Right lobe of liver (tissue), 6 donors: ENCODE results near the gene IVNS1ABP. TPM values are rescaled to one million over a fixed set of nuclear protein-coding genes. Genes with fewer than 3 reads are reported as not detected.

ENCODE experiments used
- ATAC-seq, 4 donors: fragments of 200-7000 bp; cut with Tn5 transposase; one replicate each; pipeline ENCODE4 v1.9.1; 2020; ENCODE audit warnings: mild to moderate bottlenecking in 4 of 4, moderate library complexity in 4 of 4
- DNase-seq, 3 donors: peaks; one replicate each; pipeline ENCODE4 v3.0.0-alpha.2; 2020
- H3K27ac ChIP-seq, 3 donors: fragments of 200-600 bp; one replicate each; pipeline ENCODE4 v1.8.0; 2022
- H3K27me3 ChIP-seq, 2 donors: fragments of 200-600 bp; one replicate each; pipeline ENCODE4 v1.8.0; 2022
- H3K36me3 ChIP-seq, 4 donors: fragments of 200-600 bp; sonication (generic) in 1 of 4; one replicate each; pipeline versions ENCODE4 v1.5.1 to v1.8.0; 2017 to 2022; ENCODE audit warnings: control low read depth in 1 of 4
- H3K4me1 ChIP-seq, 4 donors: fragments of 200-600 bp; sonication (generic) in 1 of 4; one replicate each; pipeline versions ENCODE4 v1.5.1 to v1.8.0; 2017 to 2022; ENCODE audit warnings: control low read depth in 1 of 4
- H3K4me3 ChIP-seq, 3 donors: fragments of 200-600 bp; one replicate each; pipeline ENCODE4 v1.8.0; 2022
- H3K9me3 ChIP-seq, 4 donors: fragments of 200-600 bp; sonication (generic) in 1 of 4; one replicate each; pipeline versions ENCODE4 v1.5.1 to v1.8.0; 2017 to 2022; ENCODE audit warnings: control low read depth in 1 of 4
- POLR2A ChIP-seq: fragments of 450-650 bp; IDR thresholded peaks from one replicate; pipeline ENCODE4 v1.6.1; 2017; ENCODE audit warnings: antibody characterized with exemption, mild to moderate bottlenecking
- WGBS: methylation state at CpG from one replicate; pipeline ENCODE4 v1.1.6; 2018; ENCODE audit warnings: low coverage, low lambda C conversion rate; ENCODE audit not compliant: insufficient coverage; ENCODE audit errors: missing lambda C conversion rate; 5-methylcytosine and 5-hydroxymethylcytosine counted together
- intact Hi-C, 2 donors: fragments of 100-400 bp; cut with DNase I; formaldehyde crosslinking; loops; one replicate each; pipeline versions ENCODE4 v1.11.2 to v1.14.1; 2022
- total RNA-seq, 6 experiments: library from RNA; depleted of rRNA in 2 of 6; stranded (reverse); fragments of >200 nt in 2 of 6; fragmentation: NEBNext Ultra II Directional in 3 of 6; extraction: Animal tissue kit (Norgen Biotek cat#: 25700) in 3 of 6; gene quantifications; one replicate each; pipeline versions ENCODE4 v1.1.0 to v1.2.4, GENCODE V29; 2016 to 2023
- TF ChIP-seq, protein P1 (sequence below), 4 donors: fragments of 200-600 bp in 3 of 4; fragments of 450-650 bp in 1 of 4; IDR thresholded peaks; one replicate each; pipeline versions ENCODE4 v1.5.1 to v1.8.0; 2016 to 2022; ENCODE audit warnings: antibody characterized with exemption in 4 of 4, mild to moderate bottlenecking in 2 of 4
- donor health status: DM: no; HTN: yes; CAD: no.
- donor health status: DM: no; HTN: no; CAD: no.
- donor health status: DM: no; HTN: no; CAD: no.
- donor health status: DM: no; HTN: yes; CAD: no.
- donor health status: DM: no; HTN: yes; CAD: no.

The IVNS1ABP gene
- total RNA-seq, 6 experiments from 2014 or later, result 17.0 to 38.3 (median 26.8) TPM

DNA sequence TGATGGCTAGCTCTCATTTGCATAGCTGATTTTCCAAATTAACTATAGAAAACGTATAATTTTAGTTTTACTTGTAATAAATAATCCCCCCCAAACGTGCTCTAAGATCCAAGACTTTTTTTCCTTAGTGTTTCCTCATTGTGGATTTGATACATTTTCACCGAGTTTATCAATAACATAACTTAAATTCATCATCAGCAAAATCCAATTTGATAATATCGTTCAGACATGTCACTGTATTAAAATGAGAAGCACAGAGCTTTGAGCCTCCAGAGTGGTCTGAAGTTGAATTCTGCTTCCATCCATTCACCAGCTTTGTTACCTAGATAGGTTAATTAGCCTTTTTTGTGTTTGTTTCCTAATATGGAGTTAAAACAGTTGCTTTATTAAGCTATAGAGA lies 51.7 kb downstream of the IVNS1ABP start:
- DNase-seq (no peak), ATAC-seq (no peak)
- H3K27ac ChIP-seq, result no peak overlapping the region
- no peaks in the 10 kb centered on the region for H3K9me3 ChIP-seq
- TF ChIP-seq, protein P1, sequence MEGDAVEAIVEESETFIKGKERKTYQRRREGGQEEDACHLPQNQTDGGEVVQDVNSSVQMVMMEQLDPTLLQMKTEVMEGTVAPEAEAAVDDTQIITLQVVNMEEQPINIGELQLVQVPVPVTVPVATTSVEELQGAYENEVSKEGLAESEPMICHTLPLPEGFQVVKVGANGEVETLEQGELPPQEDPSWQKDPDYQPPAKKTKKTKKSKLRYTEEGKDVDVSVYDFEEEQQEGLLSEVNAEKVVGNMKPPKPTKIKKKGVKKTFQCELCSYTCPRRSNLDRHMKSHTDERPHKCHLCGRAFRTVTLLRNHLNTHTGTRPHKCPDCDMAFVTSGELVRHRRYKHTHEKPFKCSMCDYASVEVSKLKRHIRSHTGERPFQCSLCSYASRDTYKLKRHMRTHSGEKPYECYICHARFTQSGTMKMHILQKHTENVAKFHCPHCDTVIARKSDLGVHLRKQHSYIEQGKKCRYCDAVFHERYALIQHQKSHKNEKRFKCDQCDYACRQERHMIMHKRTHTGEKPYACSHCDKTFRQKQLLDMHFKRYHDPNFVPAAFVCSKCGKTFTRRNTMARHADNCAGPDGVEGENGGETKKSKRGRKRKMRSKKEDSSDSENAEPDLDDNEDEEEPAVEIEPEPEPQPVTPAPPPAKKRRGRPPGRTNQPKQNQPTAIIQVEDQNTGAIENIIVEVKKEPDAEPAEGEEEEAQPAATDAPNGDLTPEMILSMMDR (IDR thresholded peaks at IDR 0.05), result no peak
- TF ChIP-seq POLR2A, result no peak
- intact Hi-C loops, result no loop called here
- H3K36me3 ChIP-seq, result no peaks in the 10 kb centered on the region
- H3K4me3 ChIP-seq, result no peak overlapping the region
- no peaks in the 10 kb centered on the region for H3K4me1 ChIP-seq
- H3K27me3 ChIP-seq, result no peaks in the 10 kb centered on the region
- WGBS, result 96% methylated on average over 4 of the region's 4 CpGs

DNA sequence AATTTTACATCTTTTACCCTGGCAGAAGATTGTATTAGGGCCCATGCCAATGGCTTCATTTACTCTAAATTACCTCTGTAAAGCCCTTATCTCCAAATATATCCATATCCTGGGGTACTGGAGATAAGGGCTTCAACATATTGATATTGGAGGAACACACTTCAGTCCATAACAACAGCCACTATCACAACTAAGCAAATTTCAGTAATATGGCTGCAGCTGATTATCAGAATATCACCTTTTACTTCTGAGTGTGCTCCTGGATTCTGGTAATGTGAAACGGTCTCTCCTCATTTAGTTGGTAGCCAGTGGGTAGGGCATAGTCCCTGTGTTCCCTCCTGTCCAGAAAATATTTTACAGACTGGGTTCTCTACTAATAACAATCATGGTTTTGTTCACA lies 53.3 kb downstream of the IVNS1ABP start:
- H3K4me1 ChIP-seq, result no peaks in the 10 kb centered on the region
- no peaks in the 10 kb centered on the region for H3K27me3 ChIP-seq
- H3K9me3 ChIP-seq, result no peaks in the 10 kb centered on the region
- H3K36me3 ChIP-seq, result no peaks in the 10 kb centered on the region
- H3K27ac ChIP-seq, result no peak overlapping the region
- ATAC-seq (no peak), DNase-seq (no peak)
- no peak overlapping the region for H3K4me3 ChIP-seq
- intact Hi-C loops, result no loop called here
- TF ChIP-seq, protein P1 (IDR thresholded peaks at IDR 0.05), result no peak
- no peak for TF ChIP-seq POLR2A
- WGBS, result 70% methylated on average over 1 of the region's 1 CpG

DNA sequence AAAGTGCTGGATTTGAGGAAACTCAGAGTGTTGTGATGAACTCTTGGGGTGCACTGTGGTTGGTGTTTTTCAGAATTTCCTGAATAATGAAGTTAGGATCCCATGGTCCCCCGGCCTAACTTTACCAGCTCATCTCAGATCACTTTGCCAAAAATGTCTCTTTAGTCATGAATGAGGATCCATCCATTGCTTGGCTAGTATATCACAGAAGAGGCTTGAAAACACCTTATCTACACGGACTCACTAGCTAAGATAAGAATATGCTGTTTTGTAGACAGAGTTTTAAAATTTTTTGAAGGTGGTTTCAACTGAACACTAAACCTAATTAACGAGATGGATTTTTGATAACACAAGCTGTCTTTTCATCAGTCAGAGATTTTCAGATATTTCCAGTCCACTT lies 53.8 kb downstream of the IVNS1ABP start:
- no peak overlapping the region for H3K4me3 ChIP-seq

DNA sequence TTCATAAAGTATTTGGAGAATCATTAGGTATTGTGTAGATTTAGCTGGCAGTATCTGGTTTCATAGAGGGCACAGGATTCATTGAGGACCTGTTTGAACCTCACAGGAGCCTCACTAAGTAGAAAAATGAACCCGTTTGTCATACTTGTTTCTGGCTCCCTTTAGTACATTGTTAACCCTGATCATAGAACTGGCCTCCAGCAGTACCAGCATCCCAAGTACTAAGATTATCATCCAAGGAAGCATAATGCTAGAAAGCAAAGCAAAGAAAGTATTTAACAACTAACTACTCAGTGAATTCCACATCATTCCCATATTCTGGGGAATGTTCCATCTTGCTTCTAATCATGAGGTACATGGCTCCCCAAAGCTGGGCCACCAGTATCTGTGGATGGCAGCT lies 54.9 kb downstream of the IVNS1ABP start:
- no CpG with 5 or more reads among the region's 1 CpG for WGBS
- H3K4me1 ChIP-seq, result no peaks in the 10 kb centered on the region
- intact Hi-C loops, result no loop called here
- no peak for ATAC-seq
- H3K36me3 ChIP-seq, result no peaks in the 10 kb centered on the region
- H3K4me3 ChIP-seq, result no peak overlapping the region
- no peaks in the 10 kb centered on the region for H3K9me3 ChIP-seq
- no peak for TF ChIP-seq POLR2A
- TF ChIP-seq, protein P1 (IDR thresholded peaks at IDR 0.05), result no peak
- no peak for DNase-seq
- no peaks in the 10 kb centered on the region for H3K27me3 ChIP-seq
- H3K27ac ChIP-seq, result no peak overlapping the region

More for the DNA sequence above, 53.8 kb downstream of the IVNS1ABP start:
- no peaks in the 10 kb centered on the region for H3K27me3 ChIP-seq
- TF ChIP-seq POLR2A, result no peak
- TF ChIP-seq, protein P1 (IDR thresholded peaks at IDR 0.05), result no peak
- H3K27ac ChIP-seq, result no peak overlapping the region
- 94% methylated on average over 3 of the region's 3 CpGs for WGBS
- DNase-seq (no peak), ATAC-seq (no peak)
- H3K4me1 ChIP-seq, result no peaks in the 10 kb centered on the region
- H3K9me3 ChIP-seq, result no peaks in the 10 kb centered on the region
- H3K36me3 ChIP-seq, result no peaks in the 10 kb centered on the region
- intact Hi-C loops, result no loop called here

DNA sequence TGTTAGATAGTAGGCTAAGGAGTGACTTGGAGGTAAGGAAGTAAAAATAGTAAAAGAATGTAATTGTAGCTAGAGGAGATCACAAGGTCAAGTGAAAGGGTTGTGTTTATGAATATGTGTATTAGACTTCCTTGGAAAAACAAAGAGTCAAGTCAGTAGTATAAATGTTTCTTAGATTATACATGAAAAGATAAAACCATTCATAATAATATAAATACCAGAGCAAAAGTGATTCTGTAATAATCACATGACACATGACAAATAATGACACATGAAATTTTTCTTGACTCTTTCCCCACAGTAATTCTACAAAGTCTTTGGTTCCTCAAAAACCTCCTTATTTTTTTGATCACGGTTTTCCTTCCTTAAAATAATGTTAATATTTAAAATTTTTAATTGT lies 56.4 kb downstream of the IVNS1ABP start:
- ATAC-seq (no peak), DNase-seq (no peak)
- no peak overlapping the region for H3K27ac ChIP-seq
- no peaks in the 10 kb centered on the region for H3K9me3 ChIP-seq
- no peaks in the 10 kb centered on the region for H3K36me3 ChIP-seq
- 75% methylated on average over 1 of the region's 1 CpG for WGBS
- H3K4me3 ChIP-seq, result no peak overlapping the region
- H3K4me1 ChIP-seq, result no peaks in the 10 kb centered on the region
- TF ChIP-seq, protein P1 (IDR thresholded peaks at IDR 0.05), result no peak
- TF ChIP-seq POLR2A, result no peak
- intact Hi-C loops, result no loop called here
- no peaks in the 10 kb centered on the region for H3K27me3 ChIP-seq
